ENCODE results near the gene ADAMTS12.

The ADAMTS12 gene

GRCh38 chr5:33905381-33905780 is 13.6 kb upstream of the ADAMTS12 start:
- POLR2A ChIA-PET (ENCODE audit: low non-redundant PET): no interaction called here
- no peak for TF ChIP-seq CTCF (conservative IDR thresholded peaks at IDR 0.05; ENCODE audit: low read depth)
- CTCF ChIA-PET: no interaction called here
- no peak overlapping the region for H3K27ac ChIP-seq
- DNase-seq (ENCODE audit: low spot score): no peak

GRCh38 chr5:33903118-33903517 is 11.3 kb upstream of the ADAMTS12 start:
- no peak overlapping the region for H3K27ac ChIP-seq
- no peak for TF ChIP-seq CTCF (conservative IDR thresholded peaks at IDR 0.05; ENCODE audit: low read depth)
- ChIA-PET CTCF (interaction anchor here (0.5 to 0.7 kb wide), 2 partner anchors 8 to 13 kb away, joined by 3 to 5 read pairs; no protein-coding TSS in a partner anchor), POLR2A (ENCODE audit: low non-redundant PET) (no interaction called here)
- DNase-seq (ENCODE audit: low spot score): no peak

- no peak for TF ChIP-seq CTCF (conservative IDR thresholded peaks at IDR 0.05; ENCODE audit: low read depth)
- CTCF ChIA-PET: no interaction called here
- POLR2A ChIA-PET (ENCODE audit: low non-redundant PET): no interaction called here
- no peak overlapping the region for H3K27ac ChIP-seq
- no peak for DNase-seq (ENCODE audit: low spot score)
Observed at GRCh38 chr5:33901156-33901555, 9.4 kb upstream of the ADAMTS12 start.

GRCh38 chr5:33894566-33894965 is 2.8 kb upstream of the ADAMTS12 start:
- no peak for DNase-seq (ENCODE audit: low spot score)
- TF ChIP-seq CTCF (conservative IDR thresholded peaks at IDR 0.05; ENCODE audit: low read depth): no peak
- no peak overlapping the region for H3K27ac ChIP-seq
- CTCF ChIA-PET: interaction anchor here (1.3 kb wide), 1 partner anchor 77 kb away, joined by 6 read pairs; no protein-coding TSS in a partner anchor
- POLR2A ChIA-PET (ENCODE audit: low non-redundant PET): no interaction called here

- no peak overlapping the region for H3K27ac ChIP-seq
- ChIA-PET CTCF (no interaction called here), POLR2A (ENCODE audit: low non-redundant PET) (no interaction called here)
- TF ChIP-seq CTCF (conservative IDR thresholded peaks at IDR 0.05; ENCODE audit: low read depth): no peak
- no peak for DNase-seq (ENCODE audit: low spot score)
Observed at GRCh38 chr5:33892620-33893137, 889 bp upstream of the ADAMTS12 start.

GRCh38 chr5:33891446-33891787 is 373 bp downstream of the ADAMTS12 start:
- H3K27ac ChIP-seq: no peak overlapping the region
- no peak for DNase-seq (ENCODE audit: low spot score)
- no peak for TF ChIP-seq CTCF (conservative IDR thresholded peaks at IDR 0.05; ENCODE audit: low read depth)
- ChIA-PET POLR2A (ENCODE audit: low non-redundant PET) (no interaction called here), CTCF (no interaction called here)
